SKM-1 treated with dmso at 0.1 percent for 144 hours (cell line): ENCODE measurements around the gene TEAD1.

ENCODE experiments used
- DNase-seq: peaks from one replicate; lab custom pipeline; 2025; ENCODE audit not compliant: unreplicated experiment; lab: John Stamatoyannopoulos, UW

The TEAD1 gene

GRCh38 chr11:12673924-12674570 is at the start of gene TEAD1:
TEAD1 (plus strand) TSS chr11:12674421.
- DNase-seq, result peak; percentile 61

GRCh38 chr11:12624595-12624994 is 49.6 kb upstream of the TEAD1 start:
- DNase-seq, result no peak

GRCh38 chr11:12625438-12626071 is 48.7 kb upstream of the TEAD1 start:
- DNase-seq, result no peak

DNA sequence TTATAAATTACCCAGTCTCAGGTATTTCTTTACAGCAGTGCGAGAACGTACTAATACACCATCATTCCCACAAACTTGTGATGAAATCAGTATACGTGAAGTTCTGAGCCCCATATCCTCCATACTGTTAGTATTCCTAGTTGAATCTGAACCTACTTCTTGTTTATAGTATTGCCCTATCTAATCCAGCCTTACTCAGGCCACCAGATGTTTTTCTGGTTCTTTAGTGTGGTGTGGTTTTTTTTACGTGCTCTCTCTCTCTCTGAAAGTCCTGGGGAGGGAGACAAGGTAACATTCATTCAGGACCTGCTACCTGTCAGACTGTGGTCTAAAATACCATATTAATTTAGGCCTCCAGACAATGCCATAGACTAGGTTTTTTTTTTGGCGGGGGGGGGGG is 47.6 kb upstream of the TEAD1 start:
- no peak for DNase-seq

DNA sequence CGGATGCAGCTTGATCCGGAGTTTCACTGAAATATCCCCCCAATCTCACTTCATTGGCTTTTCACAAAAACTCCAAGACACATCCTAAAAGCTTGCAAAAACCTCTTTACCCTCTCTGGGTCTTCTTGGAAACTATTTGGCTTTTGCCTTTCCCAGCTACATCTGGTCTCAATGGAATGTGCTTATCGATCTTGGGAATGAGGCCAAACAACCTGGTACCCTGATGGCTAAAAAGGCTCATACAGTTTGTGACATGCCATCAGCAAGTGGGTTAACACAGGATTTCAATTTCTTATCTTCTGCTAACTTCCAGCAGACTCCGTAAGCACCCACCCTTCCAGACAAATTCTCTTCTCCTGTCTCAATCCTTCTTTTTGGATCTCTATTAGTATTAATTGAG is 45.9 kb upstream of the TEAD1 start:
- no peak for DNase-seq

DNA sequence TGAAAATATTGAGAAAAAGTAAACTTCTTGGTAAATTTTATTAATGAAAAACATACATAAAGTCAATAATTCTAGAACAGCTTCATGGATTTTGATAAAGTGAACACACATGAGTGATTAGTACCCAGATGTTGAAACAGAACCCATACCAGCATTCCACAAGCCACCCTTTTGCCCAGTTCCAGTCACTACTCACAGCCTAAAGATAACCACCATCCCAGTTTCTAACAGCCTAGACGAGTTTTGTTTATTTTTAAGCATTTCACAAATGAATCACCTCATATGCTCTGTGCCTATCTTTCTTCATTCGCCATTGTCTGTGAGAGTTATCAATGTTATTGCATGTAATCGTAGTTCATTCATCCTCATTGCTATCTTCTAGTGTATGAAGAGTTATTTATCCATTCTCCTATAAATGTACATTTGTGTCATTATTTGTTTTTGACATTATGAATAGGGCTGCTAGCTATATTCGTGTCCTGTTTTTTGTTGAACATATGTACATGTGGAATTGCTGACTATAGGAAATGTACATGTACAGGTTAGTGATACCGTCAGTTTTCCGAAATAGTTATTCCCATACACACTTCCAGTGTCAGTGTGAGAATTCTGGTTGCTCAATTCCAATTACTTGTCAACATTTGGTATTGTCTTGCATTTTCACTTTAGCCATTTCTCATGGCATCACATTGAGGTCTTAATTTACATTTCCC is 44.5 kb upstream of the TEAD1 start:
- DNase-seq, result no peak

- no peak for DNase-seq
Observed at GRCh38 chr11:12631651-12632050, 42.6 kb upstream of the TEAD1 start.

DNA sequence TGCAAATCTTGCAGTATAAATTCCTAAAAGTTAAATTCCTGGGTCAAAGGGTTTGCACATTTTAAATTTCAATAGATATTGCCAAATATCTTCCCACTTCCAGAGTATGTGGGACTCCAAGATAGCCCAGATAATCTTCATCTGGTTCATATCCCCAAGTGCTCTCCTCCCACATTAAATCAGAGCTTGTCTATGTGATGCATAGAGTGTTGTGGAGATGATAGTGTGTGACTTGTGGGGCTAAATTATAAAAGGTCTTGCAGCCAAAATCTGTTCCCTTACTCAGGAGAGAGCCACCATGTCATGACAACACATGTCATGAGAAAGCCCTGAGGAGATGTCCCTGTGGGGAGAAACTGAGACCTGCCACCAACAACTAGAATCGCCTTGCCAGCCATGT is 39.9 kb upstream of the TEAD1 start:
- no peak for DNase-seq

DNA sequence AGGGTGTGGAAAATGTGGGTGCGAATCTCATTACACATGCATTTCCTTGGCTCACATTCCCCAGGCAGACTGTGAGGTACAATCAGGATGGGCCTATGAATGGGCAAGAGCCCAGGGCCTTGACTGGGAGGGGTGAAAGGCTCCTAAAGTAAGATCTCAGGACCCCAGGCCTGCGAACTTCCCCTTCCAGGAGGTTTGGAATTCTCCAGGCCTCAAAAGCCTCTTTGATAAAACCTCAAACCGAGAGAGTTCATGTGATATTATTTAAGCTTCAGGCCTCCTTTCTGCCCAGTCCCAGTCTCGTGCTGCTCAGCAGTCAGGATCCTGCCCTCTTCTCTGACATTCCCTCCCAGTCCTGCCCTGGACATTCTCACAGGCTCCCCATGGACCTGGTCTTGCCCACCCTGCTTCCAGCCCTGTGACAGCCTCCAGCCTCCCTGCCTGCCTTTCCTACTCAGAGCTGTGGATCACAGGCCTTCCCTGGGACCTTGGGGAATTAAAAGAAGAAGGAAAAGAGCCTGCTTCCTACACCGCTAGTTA is 37.3 kb upstream of the TEAD1 start:
- DNase-seq, result no peak

- no peak for DNase-seq
Observed at GRCh38 chr11:12639388-12639787, 34.8 kb upstream of the TEAD1 start.

DNA sequence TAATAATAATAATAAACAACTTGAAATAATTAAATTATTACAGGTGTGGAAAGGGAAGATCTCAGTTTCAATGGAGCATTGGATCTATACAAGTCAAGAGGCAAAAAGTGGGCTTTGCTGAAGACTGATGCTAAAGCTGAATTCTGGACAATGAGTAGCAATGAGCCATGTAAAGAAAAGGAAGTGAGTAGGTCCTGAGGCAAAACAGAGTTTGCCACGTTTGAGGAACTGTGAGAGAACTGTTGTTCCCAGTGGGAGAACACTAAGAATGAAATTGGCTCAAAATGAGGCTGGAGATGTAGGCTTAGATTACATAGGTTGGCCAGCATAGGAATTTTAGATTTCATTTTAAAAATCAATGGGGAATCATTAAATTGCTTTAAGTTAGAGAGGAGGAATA is 33.9 kb upstream of the TEAD1 start:
- DNase-seq, result no peak

- DNase-seq, result no peak
Observed at GRCh38 chr11:12640926-12641849, 33.0 kb upstream of the TEAD1 start.

- DNase-seq, result no peak
Observed at GRCh38 chr11:12642040-12642439, 32.2 kb upstream of the TEAD1 start.

GRCh38 chr11:12642806-12643428 is 31.3 kb upstream of the TEAD1 start:
- no peak for DNase-seq

GRCh38 chr11:12646478-12646877 is 27.7 kb upstream of the TEAD1 start:
- DNase-seq, result no peak

DNA sequence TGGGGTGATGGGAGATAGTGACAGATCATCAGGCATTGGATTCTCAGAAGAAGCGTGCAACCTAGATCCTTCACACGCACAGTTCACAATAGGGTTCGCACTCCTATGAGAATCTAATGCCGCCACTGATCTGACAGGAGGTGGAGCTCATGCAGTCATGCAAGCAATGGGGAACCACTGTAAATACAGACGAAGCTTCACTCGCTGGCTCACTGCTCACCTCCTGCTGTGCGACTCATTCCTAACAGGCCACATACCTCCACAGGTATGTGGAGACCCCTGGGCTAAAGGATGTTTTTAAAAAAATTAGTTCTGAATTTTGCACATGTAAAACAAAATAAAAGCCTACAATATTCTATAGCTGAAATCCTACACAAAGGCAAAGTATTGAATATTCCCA is 20.5 kb upstream of the TEAD1 start:
- no peak for DNase-seq

DNA sequence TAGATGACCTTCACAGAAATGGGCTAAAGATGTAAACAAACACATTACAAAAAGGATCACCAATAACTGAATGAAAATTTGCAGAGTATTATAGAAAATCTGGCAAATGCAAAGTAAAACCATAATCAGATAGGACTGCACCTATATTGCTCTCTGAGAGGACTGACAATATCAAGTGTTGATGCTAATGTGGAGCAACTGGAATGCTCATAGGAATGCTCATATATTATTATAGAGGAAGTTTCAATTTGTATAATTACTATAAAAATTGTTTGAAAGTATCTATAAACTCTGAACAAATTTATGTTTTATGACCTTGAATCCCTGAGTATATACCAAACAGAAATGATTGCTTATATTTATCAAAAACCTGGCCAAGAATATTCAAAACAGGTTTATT is 18.4 kb upstream of the TEAD1 start:
- DNase-seq, result no peak

DNA sequence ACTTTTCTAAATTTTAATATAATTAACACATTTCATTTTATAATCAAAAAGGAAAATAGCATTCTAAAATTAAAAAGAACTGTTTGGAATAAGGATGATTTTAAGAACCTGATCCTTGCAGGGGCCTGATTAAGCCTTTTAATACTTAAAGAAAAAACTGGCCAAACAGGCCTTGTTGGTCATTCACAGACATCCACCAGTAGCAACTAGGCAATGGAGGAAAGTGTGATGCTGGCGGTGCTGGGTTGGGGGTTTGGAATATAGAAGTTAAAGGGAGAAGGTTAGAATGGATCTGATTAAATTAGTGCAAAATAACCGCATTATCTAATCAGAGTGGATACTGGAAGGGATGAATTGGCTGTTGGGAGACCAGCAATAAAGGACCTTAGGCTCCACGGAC is 16.9 kb upstream of the TEAD1 start:
- no peak for DNase-seq

DNA sequence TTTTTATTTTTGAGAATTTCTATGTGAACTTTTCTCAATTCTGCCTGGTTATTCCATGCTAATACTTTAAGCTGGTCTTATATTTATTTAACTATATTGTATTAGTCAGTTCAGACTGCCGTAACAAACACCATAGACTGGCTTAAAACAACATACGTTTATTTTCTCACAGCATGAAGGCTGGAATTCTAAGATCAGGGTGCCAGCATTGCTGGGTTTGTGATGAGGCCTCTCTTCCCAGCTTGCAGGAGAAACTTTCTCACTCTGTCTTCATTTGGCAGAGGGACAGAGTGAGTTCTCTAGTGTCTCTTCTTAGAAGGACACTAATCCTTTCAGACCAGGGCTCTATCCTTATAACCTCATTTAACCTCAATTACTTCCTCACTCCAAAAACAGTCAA is 16.2 kb upstream of the TEAD1 start:
- DNase-seq, result no peak

- DNase-seq, result no peak
Observed at GRCh38 chr11:12662101-12662689, 12.0 kb upstream of the TEAD1 start.
